ENCODE measurements around the gene AQP4.

AQP4 gene

GRCh38 chr18:26865557-26865956, at the start of gene AQP4:
Gene AQP4, minus strand, starts transcription at chr18:26865707. Its CDS starts 18 bp downstream, at chr18:26865689.
- DNase-seq (ENCODE audit: low read depth) = no peak

GRCh38 chr18:26911840-26912239, 46.3 kb upstream of the AQP4 start:
- no peak for DNase-seq (ENCODE audit: low read depth)

- no peak for DNase-seq (ENCODE audit: low read depth)
These were observed 44.2 kb upstream of the AQP4 start for GRCh38 chr18:26909599-26910290.

- DNase-seq (ENCODE audit: low read depth) = no peak
These were observed 43.4 kb upstream of the AQP4 start for GRCh38 chr18:26908906-26909305.

- DNase-seq (ENCODE audit: low read depth) = no peak
These were observed 36.8 kb upstream of the AQP4 start for GRCh38 chr18:26902291-26902690.

GRCh38 chr18:26901020-26901419, 35.5 kb upstream of the AQP4 start:
- DNase-seq (ENCODE audit: low read depth) = no peak

- DNase-seq (ENCODE audit: low read depth) = no peak
These were observed 28.9 kb upstream of the AQP4 start for GRCh38 chr18:26894426-26894825.

- DNase-seq (ENCODE audit: low read depth) = no peak
These were observed 28.5 kb upstream of the AQP4 start for GRCh38 chr18:26893996-26894395.

GRCh38 chr18:26888259-26888658, 22.8 kb upstream of the AQP4 start:
- DNase-seq (ENCODE audit: low read depth) = no peak

GRCh38 chr18:26875040-26875654, 9.6 kb upstream of the AQP4 start:
- no peak for DNase-seq (ENCODE audit: low read depth)

GRCh38 chr18:26874283-26874682, 8.8 kb upstream of the AQP4 start:
- DNase-seq (ENCODE audit: low read depth) = no peak

GRCh38 chr18:26869640-26870039, 4.1 kb upstream of the AQP4 start:
- no peak for DNase-seq (ENCODE audit: low read depth)

- no peak for DNase-seq (ENCODE audit: low read depth)
These were observed 3.6 kb upstream of the AQP4 start for GRCh38 chr18:26868968-26869586.

- DNase-seq (ENCODE audit: low read depth) = no peak
These were observed 2.0 kb upstream of the AQP4 start for GRCh38 chr18:26867471-26867870.

GRCh38 chr18:26864658-26865057, 849 bp downstream of the AQP4 start:
- DNase-seq (ENCODE audit: low read depth) = no peak

- DNase-seq (ENCODE audit: low read depth) = no peak
These were observed 1.5 kb downstream of the AQP4 start for GRCh38 chr18:26863921-26864497.

- no peak for DNase-seq (ENCODE audit: low read depth)
These were observed 2.2 kb downstream of the AQP4 start for GRCh38 chr18:26863122-26863879.

- no peak for DNase-seq (ENCODE audit: low read depth)
These were observed 3.4 kb downstream of the AQP4 start for GRCh38 chr18:26862084-26862483.

- no peak for DNase-seq (ENCODE audit: low read depth)
These were observed 11.1 kb downstream of the AQP4 start for GRCh38 chr18:26854292-26854881.

- DNase-seq (ENCODE audit: low read depth) = no peak
These were observed 12.1 kb downstream of the AQP4 start for GRCh38 chr18:26853401-26853800.

GRCh38 chr18:26843760-26844159, 21.7 kb downstream of the AQP4 start:
- no peak for DNase-seq (ENCODE audit: low read depth)

- DNase-seq (ENCODE audit: low read depth) = no peak
These were observed 24.5 kb downstream of the AQP4 start for GRCh38 chr18:26840965-26841364.

Measured in HS-27A (cell line).